CD14-positive monocyte (primary cell): ENCODE results near the gene KANSL1L. TPM values are rescaled to one million over a fixed set of nuclear protein-coding genes. Genes with fewer than 3 reads are reported as not detected.

ENCODE experiments used
- DNase-seq, 3 donors: peaks; one replicate each; pipeline ENCODE4 v3.0.0-alpha.2; 2011 to 2022
- H2AFZ ChIP-seq: 2 replicates; pipeline ENCODE4 v1.6.0; 2012; ENCODE audit warnings: mild to moderate bottlenecking, low read depth, low read length, inconsistent platforms; ENCODE audit not compliant: insufficient read depth, poor library complexity, severe bottlenecking
- H3K27ac ChIP-seq, 2 donors: 1 replicate in 1 of 2; 2 replicates in 1 of 2; pipeline ENCODE4 v1.5.1; 2012 to 2013; ENCODE audit warnings: low read length in 2 of 2, control low read depth in 1 of 2, inconsistent platforms in 1 of 2, low read depth in 1 of 2, mild to moderate bottlenecking in 1 of 2
- H3K27me3 ChIP-seq, 2 donors: one replicate each; pipeline versions ENCODE4 v1.6.0 to v1.6.1; 2011 to 2013; ENCODE audit warnings: low read length in 2 of 2; ENCODE audit not compliant: control insufficient read depth in 2 of 2, insufficient read depth in 2 of 2
- H3K36me3 ChIP-seq, 2 donors: replicated peaks in 1 of 2; 1 replicate in 1 of 2; 2 replicates in 1 of 2; pipeline versions ENCODE4 v1.5.1 to v1.6.1; 2012 to 2013; ENCODE audit warnings: low read length in 2 of 2, control low read depth in 1 of 2, inconsistent platforms in 1 of 2, mild to moderate bottlenecking in 1 of 2; ENCODE audit not compliant: insufficient read depth in 2 of 2, control insufficient read depth in 1 of 2
- H3K4me1 ChIP-seq, 2 donors: 1 replicate in 1 of 2; 2 replicates in 1 of 2; pipeline versions ENCODE4 v1.5.1 to v1.6.1; 2012 to 2013; ENCODE audit warnings: low read length in 2 of 2, control low read depth in 1 of 2, inconsistent platforms in 1 of 2, mild to moderate bottlenecking in 1 of 2, moderate library complexity in 1 of 2; ENCODE audit not compliant: insufficient read depth in 2 of 2, control insufficient read depth in 1 of 2
- H3K4me2 ChIP-seq: replicated peaks from 2 replicates; pipeline ENCODE3; 2012; ENCODE audit warnings: low read length, moderate library complexity, mild to moderate bottlenecking; ENCODE audit not compliant: poor library complexity, severe bottlenecking; ENCODE audit errors: extremely low read depth
- H3K4me3 ChIP-seq, 3 experiments: fragments of 200-600 bp in 1 of 3; sonication (generic) in 1 of 3; replicated peaks in 1 of 3; 1 replicate in 2 of 3; 2 replicates in 1 of 3; pipeline ENCODE4 v1.5.1; 2011 to 2013; ENCODE audit warnings: low read length in 3 of 3, mild to moderate bottlenecking in 3 of 3, control low read depth in 2 of 3, low read depth in 2 of 3, inconsistent platforms in 1 of 3, moderate library complexity in 1 of 3
- H3K79me2 ChIP-seq: 2 replicates; pipeline ENCODE4 v1.6.0; 2012; ENCODE audit warnings: mild to moderate bottlenecking, control low read depth, inconsistent platforms, low read length, moderate library complexity; ENCODE audit not compliant: insufficient read depth
- H3K9ac ChIP-seq: 2 replicates; pipeline ENCODE4 v1.6.0; 2017; ENCODE audit warnings: low read length, mild to moderate bottlenecking; ENCODE audit not compliant: insufficient read depth, poor library complexity, severe bottlenecking
- H3K9me3 ChIP-seq, 2 donors: replicated peaks in 1 of 2; 1 replicate in 1 of 2; 2 replicates in 1 of 2; pipeline versions ENCODE4 v1.5.1 to v1.6.1; 2012 to 2013; ENCODE audit warnings: low read length in 2 of 2, control low read depth in 1 of 2; ENCODE audit not compliant: control insufficient read depth in 1 of 2, insufficient read depth in 1 of 2
- H4K20me1 ChIP-seq: 2 replicates; pipeline ENCODE4 v1.6.0; 2012; ENCODE audit warnings: mild to moderate bottlenecking, low read length, control low read depth, moderate library complexity; ENCODE audit not compliant: insufficient read depth
- H3K27ac Mint-ChIP-seq, 7 donors: one replicate each; pipeline ENCODE4 v1.8.0; 2020; ENCODE audit warnings: mild to moderate bottlenecking in 7 of 7, mixed read lengths in 7 of 7, moderate library complexity in 6 of 7, inconsistent platforms in 2 of 7
- H3K27me3 Mint-ChIP-seq, 3 donors: one replicate each; pipeline ENCODE4 v1.8.0; 2021 to 2022; ENCODE audit warnings: low read depth in 3 of 3, mild to moderate bottlenecking in 3 of 3, mixed read lengths in 3 of 3, moderate library complexity in 3 of 3, inconsistent platforms in 1 of 3
- H3K36me3 Mint-ChIP-seq, 2 donors: one replicate each; pipeline ENCODE4 v1.8.0; 2020; ENCODE audit warnings: mixed read lengths in 2 of 2, inconsistent platforms in 1 of 2, mild to moderate bottlenecking in 1 of 2
- H3K4me1 Mint-ChIP-seq: one replicate; pipeline ENCODE4 v1.8.0; 2020; ENCODE audit warnings: mild to moderate bottlenecking, mixed read lengths
- H3K4me3 Mint-ChIP-seq, 2 donors: one replicate each; pipeline ENCODE4 v1.8.0; 2020; ENCODE audit warnings: mild to moderate bottlenecking in 2 of 2, mixed read lengths in 2 of 2, moderate library complexity in 1 of 2
- H3K9me3 Mint-ChIP-seq, 7 donors: one replicate each; pipeline ENCODE4 v1.8.0; 2020 to 2022; ENCODE audit warnings: mixed read lengths in 7 of 7, mild to moderate bottlenecking in 6 of 7, moderate library complexity in 6 of 7, inconsistent platforms in 2 of 7
- CTCF ChIP-seq: fragments of 200-600 bp; IDR thresholded peaks from one replicate; pipeline ENCODE4 v1.8.0; 2022; ENCODE audit warnings: antibody characterized with exemption, mild to moderate bottlenecking
- whole genome bisulfite sequencing: methylation state at CpG from one replicate; pipeline ENCODE4 v1.1.5; 2013; ENCODE audit warnings: missing lambda C conversion rate; ENCODE audit not compliant: insufficient coverage; 5-methylcytosine and 5-hydroxymethylcytosine counted together
- intact Hi-C, 2 donors: fragments of 100-400 bp; cut with micrococcal nuclease; formaldehyde crosslinking; loops; one replicate each; pipeline versions ENCODE4 v1.15.0 to v1.15.1; 2023
- polyA plus RNA-seq, 3 donors: library from polyadenylated mRNA; depleted of rRNA in 1 of 3; unstranded in 2 of 3; stranded (reverse) in 1 of 3; fragments of 300-500 nt in 2 of 3; fragments of >200 nt in 1 of 3; fragmentation: Illumina TruSeq in 2 of 3; gene quantifications; 1 replicate in 2 of 3; 2 replicates in 1 of 3; pipeline ENCODE4 v1.2.3, GENCODE V29; 2012 to 2021

KANSL1L gene
- polyA plus RNA-seq, 3 donors = 1.00 to 11.6 (median 1.3) TPM

DNA sequence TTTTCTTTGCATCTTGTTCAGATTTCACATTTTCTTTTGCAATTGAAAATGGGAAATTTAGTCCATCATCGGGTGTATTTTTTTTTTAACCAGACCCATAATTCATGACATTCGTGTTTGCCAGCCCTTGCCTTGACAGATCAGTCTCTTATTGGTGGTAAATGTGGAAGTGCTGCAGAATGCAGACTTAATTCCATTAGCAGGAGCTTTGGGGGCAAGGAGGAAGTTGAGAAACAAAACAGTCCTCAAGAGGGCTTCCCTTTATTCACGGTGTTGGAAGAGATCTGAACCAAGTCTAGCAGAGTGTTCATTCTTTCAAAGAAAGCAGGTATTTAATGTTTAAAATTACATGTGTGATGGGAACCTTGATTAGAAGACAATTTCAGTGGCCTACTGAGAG, 185.3 kb downstream of the KANSL1L start:
- no peaks in the 10 kb centered on the region for H3K36me3 Mint-ChIP-seq
- no peaks in the 10 kb centered on the region for H4K20me1 ChIP-seq
- peaks cover 18 to 23% of the 10 kb centered on the region in 2 donors for H3K4me1 ChIP-seq
- peak overlapping the region; percentile 52 for H3K4me2 ChIP-seq
- H3K36me3 ChIP-seq = no peaks in the 10 kb centered on the region
- peak overlapping the region; percentile 49 to 87 for H3K4me3 Mint-ChIP-seq
- DNase-seq = peak; percentile 50 to 69 (median 61)
- peak overlapping the region; percentile 43 for H2AFZ ChIP-seq
- peak overlapping the region in 1 of 2 donors; percentile 83 for H3K27ac ChIP-seq
- TF ChIP-seq CTCF = no peak
- H3K4me1 Mint-ChIP-seq = peaks cover 22% of the 10 kb centered on the region
- WGBS = no CpG with 5 or more reads among the region's 3 CpGs
- intact Hi-C loops = no loop called here
- H3K9ac ChIP-seq = no peak overlapping the region
- peak overlapping the region in 2 of 3 experiments; percentile 25 to 40 for H3K4me3 ChIP-seq
- no peaks in the 10 kb centered on the region for H3K79me2 ChIP-seq
- no peaks in the 10 kb centered on the region for H3K9me3 ChIP-seq
- H3K27me3 Mint-ChIP-seq = no peaks in the 10 kb centered on the region
- peak overlapping the region; percentile 46 to 86 (median 79) for H3K27ac Mint-ChIP-seq
- no peaks in the 10 kb centered on the region for H3K9me3 Mint-ChIP-seq
- no peaks in the 10 kb centered on the region for H3K27me3 ChIP-seq

DNA sequence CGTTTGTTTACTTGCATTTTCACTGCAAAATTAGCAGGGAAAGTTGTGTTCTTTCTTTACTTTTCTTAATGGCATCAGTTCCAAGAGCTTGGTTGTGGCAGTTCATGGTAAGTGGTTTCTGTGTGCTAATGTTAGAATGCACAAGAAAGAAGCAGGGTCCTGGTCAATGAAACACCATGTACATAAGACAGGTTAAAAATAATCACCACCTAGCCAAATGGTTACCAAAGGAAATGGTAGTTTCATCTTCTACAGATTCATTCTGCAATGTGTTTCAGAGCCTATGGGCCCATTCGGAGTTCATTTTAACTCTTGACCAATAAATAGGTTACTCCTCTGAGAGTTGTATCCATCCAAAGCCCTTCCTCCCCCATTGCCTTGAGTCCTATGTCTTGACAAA, 186.9 kb downstream of the KANSL1L start:
- no peak overlapping the region for H3K9ac ChIP-seq
- H3K4me1 Mint-ChIP-seq = peaks cover 22% of the 10 kb centered on the region
- no peaks in the 10 kb centered on the region for H3K79me2 ChIP-seq
- H3K9me3 ChIP-seq = no peaks in the 10 kb centered on the region
- no peak overlapping the region for H3K4me3 Mint-ChIP-seq
- no peaks in the 10 kb centered on the region for H3K27me3 ChIP-seq
- intact Hi-C loops = no loop called here
- no peak overlapping the region for H3K27ac ChIP-seq
- H2AFZ ChIP-seq = no peak overlapping the region
- no peak for TF ChIP-seq CTCF
- H3K36me3 Mint-ChIP-seq = no peaks in the 10 kb centered on the region
- H3K27ac Mint-ChIP-seq = no peak overlapping the region
- no peaks in the 10 kb centered on the region for H4K20me1 ChIP-seq
- peaks cover 18 to 23% of the 10 kb centered on the region in 2 donors for H3K4me1 ChIP-seq
- no peak for DNase-seq
- WGBS = 94% methylated on average over 2 of the region's 2 CpGs
- H3K36me3 ChIP-seq = no peaks in the 10 kb centered on the region
- H3K27me3 Mint-ChIP-seq = no peaks in the 10 kb centered on the region
- H3K4me2 ChIP-seq = no peak overlapping the region
- H3K4me3 ChIP-seq = no peak overlapping the region
- H3K9me3 Mint-ChIP-seq = no peaks in the 10 kb centered on the region
